DMS153 treated with DMSO at 0.1 percent for 48 hours (cell line): ENCODE measurements around the gene COPB1.
"Not testable (repeated sequence)": the region's sequence is repeated elsewhere in the genome, so short reads cannot be mapped to it uniquely, and the experiment has no call there.

Experiments
- DNase-seq: peaks from one replicate; lab custom pipeline; 2025; ENCODE audit not compliant: unreplicated experiment; lab: John Stamatoyannopoulos, UW

COPB1 gene, protein sequence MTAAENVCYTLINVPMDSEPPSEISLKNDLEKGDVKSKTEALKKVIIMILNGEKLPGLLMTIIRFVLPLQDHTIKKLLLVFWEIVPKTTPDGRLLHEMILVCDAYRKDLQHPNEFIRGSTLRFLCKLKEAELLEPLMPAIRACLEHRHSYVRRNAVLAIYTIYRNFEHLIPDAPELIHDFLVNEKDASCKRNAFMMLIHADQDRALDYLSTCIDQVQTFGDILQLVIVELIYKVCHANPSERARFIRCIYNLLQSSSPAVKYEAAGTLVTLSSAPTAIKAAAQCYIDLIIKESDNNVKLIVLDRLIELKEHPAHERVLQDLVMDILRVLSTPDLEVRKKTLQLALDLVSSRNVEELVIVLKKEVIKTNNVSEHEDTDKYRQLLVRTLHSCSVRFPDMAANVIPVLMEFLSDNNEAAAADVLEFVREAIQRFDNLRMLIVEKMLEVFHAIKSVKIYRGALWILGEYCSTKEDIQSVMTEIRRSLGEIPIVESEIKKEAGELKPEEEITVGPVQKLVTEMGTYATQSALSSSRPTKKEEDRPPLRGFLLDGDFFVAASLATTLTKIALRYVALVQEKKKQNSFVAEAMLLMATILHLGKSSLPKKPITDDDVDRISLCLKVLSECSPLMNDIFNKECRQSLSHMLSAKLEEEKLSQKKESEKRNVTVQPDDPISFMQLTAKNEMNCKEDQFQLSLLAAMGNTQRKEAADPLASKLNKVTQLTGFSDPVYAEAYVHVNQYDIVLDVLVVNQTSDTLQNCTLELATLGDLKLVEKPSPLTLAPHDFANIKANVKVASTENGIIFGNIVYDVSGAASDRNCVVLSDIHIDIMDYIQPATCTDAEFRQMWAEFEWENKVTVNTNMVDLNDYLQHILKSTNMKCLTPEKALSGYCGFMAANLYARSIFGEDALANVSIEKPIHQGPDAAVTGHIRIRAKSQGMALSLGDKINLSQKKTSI

DNA sequence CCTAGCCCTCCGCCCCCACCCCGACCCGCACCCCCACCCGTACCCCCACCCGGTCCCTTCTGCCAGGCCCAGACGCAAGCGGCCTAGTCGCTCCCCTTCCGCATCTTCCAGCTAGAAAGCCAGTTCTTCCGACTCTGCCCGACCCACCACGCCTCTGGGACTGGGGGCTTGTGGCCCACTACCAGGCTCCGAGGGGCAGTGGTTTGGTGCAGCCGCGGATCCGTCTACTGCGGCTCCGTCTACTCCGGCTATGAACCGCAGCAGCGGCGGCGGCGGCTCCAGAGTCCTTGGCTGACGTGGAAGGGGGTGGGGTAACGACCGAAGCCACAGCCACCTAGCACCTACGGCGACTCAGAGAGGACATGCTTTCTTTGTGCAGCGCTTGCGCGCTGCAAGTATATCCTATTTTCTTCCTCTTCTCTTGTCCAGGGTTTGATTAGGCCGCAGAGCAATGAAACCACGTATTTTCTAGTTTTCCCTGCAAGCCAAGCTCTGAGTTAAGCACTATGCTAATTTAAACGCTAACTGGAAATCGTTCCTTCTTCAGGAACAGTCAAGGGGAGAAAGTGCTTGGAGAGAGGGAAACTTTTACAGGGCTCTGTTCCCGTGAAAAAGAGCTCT, at the start of gene COPB1:
Gene COPB1 (minus strand): TSS at position 252 of the 621 bp plus-strand sequence. CDS start 883 bp downstream, outside the sequence.
- peak; percentile 84 for DNase-seq

DNA sequence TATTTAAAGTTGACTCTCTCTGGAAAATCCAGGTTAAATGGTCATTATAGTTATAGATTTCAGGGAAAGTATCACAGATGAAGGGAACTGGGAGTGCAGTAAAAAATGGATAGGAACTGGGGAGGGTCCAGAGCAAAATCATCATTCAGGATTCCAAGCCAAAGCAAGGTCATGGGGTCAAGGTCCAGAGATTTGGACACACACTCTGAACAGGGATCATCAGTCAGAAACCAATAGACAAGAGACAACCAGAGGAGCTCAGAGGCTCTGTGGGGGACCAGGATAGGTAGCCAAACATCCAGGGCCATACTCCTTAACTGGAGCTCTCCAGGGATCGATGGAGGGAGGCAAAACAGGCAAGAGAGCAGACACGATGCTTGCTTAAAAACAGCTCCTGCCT, 47.8 kb upstream of the COPB1 start:
- no peak for DNase-seq

DNA sequence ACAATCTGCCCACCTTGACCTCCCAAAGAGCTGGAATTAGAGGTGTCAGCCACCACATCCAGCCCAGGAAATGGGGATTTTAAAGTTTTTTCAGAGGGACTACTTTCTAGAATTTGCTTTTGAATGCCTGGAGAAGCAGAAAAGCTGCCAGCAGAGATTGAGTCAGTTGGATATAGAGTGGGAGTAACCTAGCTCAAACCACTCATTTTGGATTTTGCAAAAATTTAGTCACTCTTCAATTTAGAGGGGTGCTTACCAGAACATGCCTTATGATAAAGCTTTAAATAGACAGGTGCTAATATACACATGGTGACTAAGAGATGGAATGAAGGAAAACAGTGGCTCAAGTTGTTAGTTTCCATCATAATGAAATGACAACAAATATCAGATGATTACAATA, 47.1 kb upstream of the COPB1 start:
- no peak for DNase-seq

DNA sequence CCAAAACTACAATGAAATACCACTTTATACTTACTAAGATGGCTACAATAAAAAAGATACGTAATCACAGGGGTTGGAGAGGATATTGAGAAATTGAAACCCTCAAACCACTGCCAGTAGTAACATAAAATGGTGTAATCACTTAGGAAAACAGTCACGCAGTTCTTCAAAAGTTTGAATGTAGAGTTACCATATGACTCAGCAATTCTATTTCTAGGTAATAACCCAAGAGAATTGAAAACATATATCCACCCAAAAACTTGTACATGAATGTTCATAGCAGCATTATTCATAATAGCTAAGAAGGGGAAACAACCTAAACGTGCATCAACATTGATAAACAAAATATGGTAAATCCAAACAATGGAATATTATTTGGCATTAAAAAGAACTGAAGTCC, 45.0 kb upstream of the COPB1 start:
- DNase-seq: no peak

DNA sequence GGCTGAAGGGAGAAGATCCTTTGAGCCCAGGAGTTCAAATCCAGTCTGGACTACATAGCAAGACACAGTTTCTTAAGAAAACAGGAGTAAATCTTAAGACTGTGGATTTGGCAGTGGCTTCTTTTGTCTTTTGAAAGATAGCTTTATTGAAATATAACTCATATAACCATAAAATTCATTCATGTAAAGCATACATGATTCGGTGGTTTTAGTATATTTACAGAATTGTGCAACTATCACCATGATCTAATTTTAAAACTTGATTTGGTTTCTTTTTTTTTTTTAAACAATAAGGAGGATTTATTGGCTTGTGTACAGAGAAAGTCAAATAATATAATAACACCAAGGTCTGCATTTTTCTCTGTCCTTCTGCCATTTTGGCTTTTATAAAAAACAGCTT, 43.6 kb upstream of the COPB1 start:
- no peak for DNase-seq

DNA sequence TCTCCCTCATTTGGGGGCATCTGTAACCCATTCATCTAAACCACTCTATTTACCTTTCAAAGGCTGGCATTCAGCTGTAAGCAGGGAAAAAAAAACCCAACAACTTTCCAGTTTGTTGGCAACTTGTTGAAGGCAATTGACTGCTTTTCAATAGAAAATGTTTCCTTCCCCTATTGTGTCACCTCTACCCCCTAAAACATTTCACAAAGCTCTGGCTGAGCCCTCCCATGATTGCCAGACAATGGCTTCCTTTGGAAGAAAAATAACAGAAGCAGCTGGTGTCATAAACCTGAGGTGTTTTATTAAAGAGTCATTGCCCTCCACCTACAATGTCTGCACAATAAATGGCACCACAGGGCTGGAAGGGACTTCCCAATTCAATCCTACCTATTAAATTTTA, 42.7 kb upstream of the COPB1 start:
- peak; percentile 70 for DNase-seq

DNA sequence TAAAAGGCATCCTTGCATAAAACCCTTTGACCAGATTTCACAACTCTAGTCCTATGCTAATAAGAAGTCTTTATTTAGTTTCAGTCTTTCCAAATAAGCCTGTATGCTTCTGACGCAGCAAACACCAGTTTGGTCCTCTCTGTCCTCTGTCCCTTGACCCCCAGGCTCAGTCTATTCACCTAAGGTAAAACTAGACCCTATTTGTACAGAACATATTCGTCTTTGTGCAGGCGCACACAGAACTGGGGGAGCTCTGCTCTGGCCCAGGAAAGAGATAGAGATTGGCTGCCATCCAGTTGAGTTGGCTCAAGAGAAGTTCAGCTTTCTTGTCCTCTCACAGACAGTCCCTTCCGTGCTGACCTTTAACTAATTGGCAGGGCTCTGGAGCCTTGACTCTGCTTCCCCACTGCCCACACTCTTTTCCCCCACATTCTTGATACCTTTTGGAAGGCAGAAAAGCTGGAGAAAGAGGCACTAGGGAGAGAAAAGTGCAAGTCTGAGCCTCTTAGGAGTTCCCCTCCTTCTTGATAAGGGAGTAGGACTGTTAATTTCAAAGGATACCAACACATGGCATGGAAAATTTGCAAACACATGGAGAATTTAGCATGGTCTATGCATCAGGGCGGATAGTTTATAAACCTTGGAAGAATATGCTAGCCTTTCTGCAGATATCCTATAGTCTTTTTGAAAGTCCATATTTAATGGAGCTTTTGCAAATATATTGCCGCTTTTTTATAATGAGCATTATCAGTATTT, 41.8 kb upstream of the COPB1 start:
- no peak for DNase-seq

DNA sequence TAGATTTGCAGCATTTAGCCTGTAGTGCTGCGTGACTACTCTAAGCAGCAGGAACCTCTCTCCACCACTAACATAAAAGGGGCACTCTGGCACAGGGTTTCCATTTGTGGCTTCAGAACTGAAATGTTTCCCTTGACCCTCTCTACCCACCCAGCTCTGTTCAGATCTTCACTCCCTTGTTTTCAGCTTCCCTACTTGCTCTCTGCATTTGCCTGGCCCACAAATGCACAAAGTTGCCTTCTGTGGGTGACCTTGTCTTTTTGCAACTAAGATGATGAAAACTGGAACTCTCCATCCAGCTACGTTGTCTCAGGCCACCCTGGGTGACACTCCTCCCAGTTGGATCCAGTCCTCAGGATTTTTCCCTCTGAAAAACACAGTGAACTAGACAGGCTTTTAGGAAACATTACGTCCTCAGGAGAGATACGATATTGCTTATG, 40.4 kb upstream of the COPB1 start:
- DNase-seq: no peak

DNA sequence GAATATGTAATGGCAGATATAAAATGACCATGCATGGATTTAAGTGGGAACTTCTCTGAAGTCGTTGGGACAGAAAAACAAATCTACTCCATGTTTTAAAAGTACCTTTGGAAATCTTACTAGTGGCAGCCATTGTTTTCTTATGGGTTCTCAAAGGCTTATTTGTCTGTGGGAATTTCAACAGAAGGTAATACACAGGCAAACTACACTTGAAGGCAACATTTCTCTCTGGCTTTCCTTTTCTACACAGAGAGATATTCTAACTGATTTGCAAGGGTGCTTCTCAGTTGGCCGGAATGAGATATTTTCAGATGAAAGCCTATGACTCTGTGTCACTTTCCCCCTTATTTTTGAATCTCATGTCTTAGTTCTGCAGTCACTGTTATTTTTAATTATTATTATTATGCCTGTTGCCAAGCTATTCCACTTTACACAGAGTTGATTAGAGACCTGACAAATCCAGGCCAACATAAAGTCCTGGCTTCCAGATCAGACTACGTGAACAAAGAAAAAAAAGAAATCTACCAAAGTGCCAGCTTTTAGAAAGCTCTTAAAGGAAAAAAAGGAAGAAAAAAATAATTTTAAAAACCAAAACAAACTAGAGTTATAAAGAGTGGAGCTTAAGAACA, 39.4 kb upstream of the COPB1 start:
- DNase-seq: no peak

DNA sequence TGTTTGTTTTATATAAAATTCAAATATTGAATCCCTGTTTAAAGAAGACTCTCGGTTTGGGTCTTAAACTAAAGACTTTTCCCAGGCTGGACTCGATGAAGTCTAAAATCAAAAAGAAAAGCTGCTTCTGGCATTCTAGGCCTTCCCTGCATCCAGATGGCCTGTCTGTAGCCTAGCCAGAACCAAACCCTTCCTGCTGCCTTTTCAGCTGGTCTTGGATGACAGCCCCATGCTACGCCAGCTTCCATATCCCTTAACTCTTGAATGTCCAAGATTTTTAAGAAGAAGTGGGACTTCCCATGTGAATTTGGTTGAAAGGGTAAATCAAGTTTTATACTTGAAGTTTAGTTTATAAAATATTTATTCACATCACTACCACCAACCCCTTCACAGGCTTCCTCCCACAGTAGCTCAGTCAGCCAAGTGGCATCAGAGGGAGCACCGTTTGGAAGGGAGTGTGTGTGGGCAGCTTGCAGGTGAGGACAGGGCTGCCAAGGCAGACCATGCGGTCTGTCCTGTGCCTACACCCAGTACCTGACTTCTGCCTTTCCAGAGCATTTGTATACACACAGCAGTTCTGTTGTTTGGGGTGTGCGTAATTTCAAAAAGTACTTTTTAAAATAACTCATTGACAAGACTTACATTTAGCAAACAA, 38.8 kb upstream of the COPB1 start:
- DNase-seq: no peak

DNA sequence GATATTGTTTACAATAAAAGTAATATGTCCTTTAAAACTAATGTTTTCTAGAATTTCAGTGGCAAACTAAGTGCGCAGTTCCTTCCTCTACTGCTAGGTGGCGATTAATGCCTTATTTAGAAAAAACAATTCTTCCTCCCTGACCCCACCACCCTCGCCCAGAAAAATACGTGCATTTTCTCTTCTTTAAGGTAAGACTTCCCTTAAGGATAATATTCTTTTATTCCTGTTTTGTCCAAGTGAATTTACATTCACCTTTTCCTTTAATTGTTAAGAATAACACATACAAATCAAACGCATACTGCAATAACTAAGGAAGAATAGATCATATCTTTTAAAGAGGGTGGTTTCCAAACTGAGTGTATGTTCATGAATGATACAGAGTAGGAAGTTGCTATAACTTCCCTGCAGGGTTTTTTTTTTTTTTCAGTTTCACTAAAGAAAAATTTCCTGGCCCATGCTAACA, 37.6 kb upstream of the COPB1 start:
- DNase-seq: peak; percentile 36

DNA sequence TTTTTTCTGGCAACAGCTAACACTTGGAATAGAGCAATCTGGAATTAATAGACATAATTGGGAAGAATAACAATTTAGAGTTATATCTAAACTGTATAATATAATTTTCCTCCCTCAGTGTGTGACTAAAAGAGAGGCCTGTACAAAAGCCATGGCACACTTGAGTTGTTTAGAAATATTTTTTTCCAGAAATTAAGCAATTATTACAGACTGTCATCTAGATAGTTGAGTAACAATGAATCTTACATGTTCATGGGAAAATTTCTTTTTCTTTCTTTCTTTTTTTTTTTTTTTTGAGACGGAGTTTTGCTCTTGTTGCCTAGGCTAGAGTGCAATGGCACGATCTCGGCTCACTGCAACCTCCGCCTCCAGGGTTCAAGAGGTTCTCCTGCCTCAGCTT, 35.6 kb upstream of the COPB1 start:
- DNase-seq: not testable (repeated sequence)

DNA sequence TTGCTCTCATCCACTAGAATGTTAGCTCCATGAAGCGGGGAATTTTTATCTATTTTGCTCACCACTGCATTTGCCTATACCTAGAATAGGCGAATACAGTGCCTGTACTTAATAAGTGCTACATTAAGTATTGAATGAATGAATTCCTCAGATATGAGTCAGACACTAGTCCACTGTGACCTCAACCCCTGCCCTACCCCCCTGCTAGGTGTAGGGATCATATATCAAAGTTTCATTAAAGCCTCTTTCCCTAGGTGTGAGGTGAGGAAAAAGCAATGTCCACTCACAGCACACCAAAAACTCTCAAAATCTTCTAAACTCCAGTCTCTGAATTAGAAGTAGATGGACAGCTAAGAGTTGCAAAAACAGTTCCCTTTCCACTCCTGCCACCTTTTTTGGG, 30.3 kb upstream of the COPB1 start:
- DNase-seq: no peak

DNA sequence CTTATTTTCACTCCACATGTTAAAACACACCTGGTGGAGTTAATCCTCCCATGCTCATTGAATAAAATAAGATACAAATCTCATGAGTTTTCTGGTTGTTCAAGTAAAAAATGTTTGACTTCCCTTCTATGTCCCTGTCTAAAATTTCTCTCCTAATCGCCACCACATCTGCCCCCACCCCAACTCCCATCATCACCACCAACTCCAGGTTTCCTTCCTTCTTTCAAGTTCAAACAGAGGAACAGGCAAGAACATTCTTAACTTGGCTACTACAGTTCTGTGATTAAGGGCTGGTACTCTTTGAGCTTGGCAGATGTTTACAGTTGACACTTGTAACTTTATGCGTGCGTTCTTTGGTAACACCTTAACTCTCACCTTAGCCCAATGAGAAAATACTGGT, 29.7 kb upstream of the COPB1 start:
- DNase-seq: no peak

DNA sequence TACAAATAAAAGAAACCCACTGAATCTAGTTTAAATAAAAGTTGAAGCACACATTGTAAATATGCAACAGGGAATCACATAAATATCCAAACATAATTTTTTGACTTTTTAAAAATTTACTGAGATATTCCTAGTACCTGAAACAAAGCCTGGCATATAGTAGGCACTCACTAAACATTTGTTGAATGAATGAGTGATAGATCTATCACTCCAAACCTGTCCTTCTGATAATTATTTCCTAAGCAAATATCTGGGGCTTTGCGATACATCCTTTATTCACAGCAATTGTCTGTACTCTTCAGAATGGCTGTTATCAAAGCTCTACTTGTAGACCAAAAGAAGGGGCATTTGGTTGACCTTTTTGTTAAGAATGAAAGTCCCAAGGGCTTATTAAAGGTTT, 23.2 kb upstream of the COPB1 start:
- no peak for DNase-seq

DNA sequence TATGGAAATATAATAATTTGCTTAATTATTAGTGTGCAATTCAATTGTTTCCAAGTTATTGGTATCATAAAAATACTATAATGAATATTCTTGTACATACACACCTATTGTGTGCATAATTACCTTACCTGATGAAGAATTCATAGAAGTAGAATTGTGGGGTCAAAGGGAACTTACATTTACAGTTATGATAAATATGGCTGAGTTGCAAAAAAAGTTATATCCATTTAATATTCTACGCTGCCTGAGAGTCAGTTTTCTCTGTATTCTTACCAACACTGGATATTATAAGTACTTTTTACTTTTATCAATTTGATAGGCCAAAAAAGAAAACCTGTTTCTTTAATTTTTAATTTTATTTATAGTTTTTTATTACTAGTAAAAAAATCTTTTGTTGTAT, 22.6 kb upstream of the COPB1 start:
- DNase-seq: no peak

DNA sequence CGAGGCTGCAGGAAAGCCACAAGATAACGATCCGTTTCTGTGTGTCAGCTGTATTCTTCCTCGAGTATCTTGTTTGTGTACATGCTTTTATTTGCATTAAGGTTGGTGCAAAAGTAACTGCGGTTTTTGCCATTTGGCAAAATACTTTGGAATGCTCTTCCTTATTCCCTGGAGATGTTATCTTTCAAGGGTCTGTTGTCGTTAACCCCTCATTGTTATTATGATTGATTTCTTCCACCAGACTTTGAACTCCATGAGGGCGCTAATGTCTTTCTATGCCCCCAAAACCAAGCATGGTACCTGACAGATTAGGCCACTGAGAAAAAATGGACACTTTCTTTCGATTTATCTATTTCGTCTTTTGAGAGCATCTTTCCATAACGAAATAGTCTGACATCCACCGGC, 21.1 kb upstream of the COPB1 start:
- no peak for DNase-seq

DNA sequence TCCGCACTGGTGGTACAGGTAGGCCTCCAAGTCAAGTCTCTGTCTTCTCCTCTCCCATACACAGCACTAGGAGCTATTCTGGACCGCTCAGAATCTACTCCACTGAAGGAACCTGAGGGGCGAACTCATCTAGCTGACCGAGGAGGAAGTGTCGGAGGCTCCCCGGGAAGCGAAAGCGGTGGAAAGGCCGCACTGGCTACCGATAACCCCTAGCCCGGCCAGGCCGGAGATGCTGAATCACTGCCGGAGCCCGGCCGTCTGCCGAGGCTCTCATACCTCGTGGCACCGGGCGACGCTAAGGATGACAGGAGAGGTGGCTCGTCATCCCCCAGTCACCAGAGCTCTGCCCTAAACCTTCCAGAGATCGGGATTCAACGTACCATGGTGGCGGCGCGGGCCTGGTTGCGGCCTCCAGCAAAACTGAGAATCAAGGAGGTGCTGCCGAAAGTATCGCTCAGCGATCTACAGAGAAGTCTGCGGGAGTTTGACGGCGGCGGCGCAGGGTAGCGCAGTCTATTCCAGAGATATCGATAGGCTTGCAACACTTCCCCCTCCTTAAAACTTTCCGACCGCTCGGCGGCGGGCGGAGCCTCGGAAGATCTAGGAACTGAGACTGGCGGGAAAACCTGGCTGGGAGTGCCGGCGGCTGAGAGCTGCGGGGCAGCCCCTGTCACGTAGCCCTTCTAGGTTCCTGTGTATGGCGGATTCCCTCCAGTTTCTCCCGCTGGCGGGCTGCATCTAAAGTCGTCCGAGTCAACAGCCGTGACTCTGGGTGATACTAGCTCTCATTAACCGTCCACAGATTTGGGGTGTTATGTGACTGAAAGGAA, 20.5 kb upstream of the COPB1 start, which contains the start of gene PSMA1:
Gene PSMA1 (minus strand): TSS at position 470 of the 830 bp plus-strand sequence. CDS start 87 bp downstream, at position 383.
- peak; percentile 94 for DNase-seq

DNA sequence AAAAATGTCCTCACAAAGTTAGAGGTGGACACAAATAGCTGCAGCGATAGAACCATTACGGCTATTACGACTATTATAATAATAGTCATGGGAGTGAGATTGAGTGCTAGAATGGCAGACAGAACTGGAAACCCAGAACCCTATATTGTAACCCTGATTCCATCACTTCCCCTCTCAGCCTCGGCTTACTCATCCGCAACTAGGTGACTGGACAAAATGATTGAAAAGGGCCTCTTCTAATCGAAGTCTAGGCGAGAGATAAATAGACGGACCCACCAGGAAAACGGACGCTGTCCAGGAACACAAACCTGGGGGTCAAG, 19.9 kb upstream of the COPB1 start:
- no peak for DNase-seq
